ENCODE results near the gene HENMT1.

GRCh38 chr1:108703939-108704338, 43.0 kb upstream of the HENMT1 start:
- TF ChIP-seq CTCF (IDR thresholded peaks at IDR 0.05) (no peak), POLR2AphosphoS5 (IDR thresholded peaks at IDR 0.05; ENCODE audit: low read depth, low read length) (no peak), TCF7L2 (IDR thresholded peaks at IDR 0.05; ENCODE audit: low read depth, low read length) (no peak)

All from Panc1 (cell line).